ENCODE results near the gene CDH26.
"Not testable (repeated sequence)": the region's sequence is repeated elsewhere in the genome, so short reads cannot be mapped to it uniquely, and the experiment has no call there.

CDH26 gene

GRCh38 chr20:60020251-60020650, 62.0 kb downstream of the CDH26 start:
- DNase-seq: no peak

GRCh38 chr20:60021104-60021503, 62.9 kb downstream of the CDH26 start:
- no peak for DNase-seq

- DNase-seq: no peak
Observed at GRCh38 chr20:60022849-60023248, 64.6 kb downstream of the CDH26 start.

- DNase-seq: no peak
Observed at GRCh38 chr20:60024245-60024644, 66.0 kb downstream of the CDH26 start.

GRCh38 chr20:60024801-60025200, 66.6 kb downstream of the CDH26 start:
- no peak for DNase-seq

GRCh38 chr20:60026010-60026409, 67.8 kb downstream of the CDH26 start:
- DNase-seq: no peak

GRCh38 chr20:60030471-60030870, 72.2 kb downstream of the CDH26 start:
- no peak for DNase-seq

- no peak for DNase-seq
Observed at GRCh38 chr20:60031107-60031506, 72.9 kb downstream of the CDH26 start.

- DNase-seq: no peak
Observed at GRCh38 chr20:60034231-60035110, 76.2 kb downstream of the CDH26 start.

GRCh38 chr20:60035486-60035885, 77.3 kb downstream of the CDH26 start:
- DNase-seq: no peak

- no peak for DNase-seq
Observed at GRCh38 chr20:60036346-60036745, 78.1 kb downstream of the CDH26 start.

GRCh38 chr20:60036746-60037499, 78.7 kb downstream of the CDH26 start:
- DNase-seq: no peak

GRCh38 chr20:60038400-60039008, 80.3 kb downstream of the CDH26 start:
- no peak for DNase-seq

GRCh38 chr20:60039526-60039925, 81.3 kb downstream of the CDH26 start:
- DNase-seq: no peak

- DNase-seq: no peak
Observed at GRCh38 chr20:60040471-60041162, 82.4 kb downstream of the CDH26 start.

GRCh38 chr20:60041436-60042165, 83.4 kb downstream of the CDH26 start:
- DNase-seq: not testable (repeated sequence)

GRCh38 chr20:60043435-60043834, 85.2 kb downstream of the CDH26 start:
- no peak for DNase-seq

GRCh38 chr20:60046011-60046413, 87.8 kb downstream of the CDH26 start:
- DNase-seq: no peak

- DNase-seq: no peak
Observed at GRCh38 chr20:60046436-60046835, 88.2 kb downstream of the CDH26 start.

GRCh38 chr20:60046860-60047259, 88.6 kb downstream of the CDH26 start:
- DNase-seq: no peak

- DNase-seq: no peak
Observed at GRCh38 chr20:60048634-60049521, 90.7 kb downstream of the CDH26 start.
